Esophagus muscularis mucosa (tissue), 4 donors: ENCODE data around the gene MICAL3. TPM values are rescaled to one million over a fixed set of nuclear protein-coding genes. Genes with fewer than 3 reads are reported as not detected.

Experiments used
- DNase-seq: peaks from one replicate; pipeline ENCODE4 v3.0.0-alpha.2; 2017; ENCODE audit errors: extremely low spot score
- H3K27ac ChIP-seq, 4 donors: fragments of 200-600 bp; sonication (generic); replicated peaks in 1 of 4; 1 replicate in 3 of 4; 2 replicates in 1 of 4; pipeline ENCODE4 v1.5.1; 2016 to 2019; ENCODE audit warnings: mild to moderate bottlenecking in 1 of 4
- H3K27me3 ChIP-seq, 4 donors: fragments of 200-600 bp; sonication (generic); one replicate each; pipeline versions ENCODE4 v1.5.1 to v1.6.0; 2016 to 2019
- H3K36me3 ChIP-seq, 4 donors: fragments of 200-600 bp; sonication (generic); one replicate each; pipeline ENCODE4 v1.5.1; 2016 to 2019
- H3K4me1 ChIP-seq, 4 donors: fragments of 200-600 bp; sonication (generic); one replicate each; pipeline ENCODE4 v1.5.1; 2016 to 2019
- H3K4me3 ChIP-seq, 4 donors: fragments of 200-600 bp; sonication (generic); 1 replicate in 2 of 4; 2 replicates in 2 of 4; pipeline ENCODE4 v1.5.1; 2016 to 2019; ENCODE audit warnings: mild to moderate bottlenecking in 4 of 4, moderate library complexity in 1 of 4
- H3K9me3 ChIP-seq, 4 donors: fragments of 200-600 bp; sonication (generic); 1 replicate in 3 of 4; 2 replicates in 1 of 4; pipeline ENCODE4 v1.5.1; 2016 to 2019
- CTCF ChIP-seq, 3 experiments: fragments of 200-600 bp in 2 of 3; fragments of 450-650 bp in 1 of 3; sonication (generic) in 2 of 3; IDR thresholded peaks; one replicate each; pipeline ENCODE4 v1.5.1; 2017 to 2019; ENCODE audit warnings: antibody characterized with exemption in 3 of 3, mild to moderate bottlenecking in 2 of 3, moderate library complexity in 1 of 3
- EP300 ChIP-seq: sonication (generic); formaldehyde crosslinking; IDR thresholded peaks from one replicate; pipeline ENCODE4 v1.6.1; 2017; ENCODE audit warnings: antibody characterized with exemption
- POLR2A ChIP-seq: fragments of 450-650 bp; IDR thresholded peaks from one replicate; pipeline ENCODE4 v1.6.1; 2017; ENCODE audit warnings: antibody characterized with exemption, moderate library complexity, mild to moderate bottlenecking, low read depth
- POLR2AphosphoS5 ChIP-seq, 2 donors: sonication (generic); formaldehyde crosslinking; IDR thresholded peaks; one replicate each; pipeline ENCODE4 v1.6.1; 2017; ENCODE audit warnings: antibody characterized with exemption in 2 of 2
- WGBS: methylation state at CpG from one replicate; pipeline ENCODE4 v1.1.5; 2018; 5-methylcytosine and 5-hydroxymethylcytosine counted together
- intact Hi-C: fragments of 100-400 bp; cut with DNase I; formaldehyde crosslinking; loops from one replicate; pipeline ENCODE4 v1.15.1; 2023
- total RNA-seq, 4 donors: library from RNA; depleted of rRNA; stranded (reverse); fragments of >200 nt; gene quantifications; one replicate each; pipeline versions ENCODE4 v1.1.0 to v1.2.1, GENCODE V29; 2016

Gene MICAL3
- total RNA-seq, 4 donors from 2014 or later = 35.1 to 91.8 (median 67.8) TPM

- intact Hi-C loops = no loop called here
- no peaks in the 10 kb centered on the region for H3K9me3 ChIP-seq
These were observed 135.5 kb downstream of the MICAL3 start for GRCh38 chr22:17888855-17889254.

GRCh38 chr22:17888439-17888838 lies 135.9 kb downstream of the MICAL3 start:
- peak overlapping the region in 1 of 4 donors; percentile 82 for H3K27ac ChIP-seq
- H3K27me3 ChIP-seq = no peaks in the 10 kb centered on the region
- H3K4me3 ChIP-seq = no peak overlapping the region
- peaks cover 10 to 67% (median 55%) of the 10 kb centered on the region in 4 donors for H3K36me3 ChIP-seq
- no peaks in the 10 kb centered on the region for H3K9me3 ChIP-seq
- no peak for DNase-seq
- intact Hi-C loops = no loop called here
- 90% methylated on average over 12 of the region's 12 CpGs for WGBS
- no peak for TF ChIP-seq EP300
- TF ChIP-seq POLR2AphosphoS5 (IDR thresholded peaks at IDR 0.05) = no peak
- no peak for TF ChIP-seq CTCF (IDR thresholded peaks at IDR 0.05)
- no peak for TF ChIP-seq POLR2A
- H3K4me1 ChIP-seq = peaks cover 28 to 42% (median 35%) of the 10 kb centered on the region in 4 donors

More at GRCh38 chr22:17888855-17889254, 135.5 kb downstream of the MICAL3 start:
- TF ChIP-seq CTCF (IDR thresholded peaks at IDR 0.05) = peak in 2 of 3 experiments; percentile 22 to 27
- TF ChIP-seq POLR2A = no peak
- peak overlapping the region in 3 of 4 donors; percentile 77 to 82 (median 78) for H3K27ac ChIP-seq
- H3K4me3 ChIP-seq = no peak overlapping the region
- peaks cover 10 to 67% (median 58%) of the 10 kb centered on the region in 4 donors for H3K36me3 ChIP-seq
- WGBS = 59% methylated on average over 7 of the region's 7 CpGs
- H3K4me1 ChIP-seq = peaks cover 28 to 40% (median 33%) of the 10 kb centered on the region in 4 donors
- no peak for DNase-seq
- H3K27me3 ChIP-seq = no peaks in the 10 kb centered on the region

- H3K27me3 ChIP-seq = no peaks in the 10 kb centered on the region
- H3K4me1 ChIP-seq = peaks cover 5 to 18% (median 11%) of the 10 kb centered on the region in 4 donors
- H3K4me3 ChIP-seq = no peak overlapping the region
- no peak for DNase-seq
- 86% methylated on average over 8 of the region's 8 CpGs for WGBS
- peaks cover 25 to 93% (median 80%) of the 10 kb centered on the region in 4 donors for H3K36me3 ChIP-seq
- intact Hi-C loops = no loop called here
- no peak for TF ChIP-seq EP300
- no peak for TF ChIP-seq POLR2AphosphoS5 (IDR thresholded peaks at IDR 0.05)
- TF ChIP-seq POLR2A = no peak
- no peak for TF ChIP-seq CTCF (IDR thresholded peaks at IDR 0.05)
- no peak overlapping the region for H3K27ac ChIP-seq
- H3K9me3 ChIP-seq = no peaks in the 10 kb centered on the region
These were observed 139.5 kb downstream of the MICAL3 start for GRCh38 chr22:17884893-17885292.

- peaks cover 25 to 100% (median 86%) of the 10 kb centered on the region in 4 donors for H3K36me3 ChIP-seq
- H3K27me3 ChIP-seq = no peaks in the 10 kb centered on the region
- DNase-seq = no peak
- no peak overlapping the region for H3K4me3 ChIP-seq
- intact Hi-C loops = no loop called here
- peak overlapping the region in 1 of 4 donors; percentile 12 for H3K27ac ChIP-seq
- TF ChIP-seq CTCF (IDR thresholded peaks at IDR 0.05) = no peak
- TF ChIP-seq POLR2A = no peak
- no peak for TF ChIP-seq EP300
- no peak for TF ChIP-seq POLR2AphosphoS5 (IDR thresholded peaks at IDR 0.05)
- H3K4me1 ChIP-seq = peaks cover 0 to 14% (median 8%) of the 10 kb centered on the region in 4 donors
- H3K9me3 ChIP-seq = no peaks in the 10 kb centered on the region
- WGBS = 78% methylated on average over 6 of the region's 6 CpGs
These were observed 140.3 kb downstream of the MICAL3 start for GRCh38 chr22:17884084-17884483.

GRCh38 chr22:17883356-17883755 lies 141.0 kb downstream of the MICAL3 start:
- H3K9me3 ChIP-seq = no peaks in the 10 kb centered on the region
- peaks cover 25 to 100% (median 86%) of the 10 kb centered on the region in 4 donors for H3K36me3 ChIP-seq
- H3K4me1 ChIP-seq = peaks cover 0 to 14% (median 8%) of the 10 kb centered on the region in 4 donors
- no peaks in the 10 kb centered on the region for H3K27me3 ChIP-seq
- no peak overlapping the region for H3K4me3 ChIP-seq
- TF ChIP-seq POLR2AphosphoS5 (IDR thresholded peaks at IDR 0.05) (no peak), CTCF (IDR thresholded peaks at IDR 0.05) (no peak), EP300 (no peak), POLR2A (no peak)
- WGBS = 86% methylated on average over 9 of the region's 9 CpGs
- H3K27ac ChIP-seq = peak overlapping the region in 1 of 4 donors; percentile 12
- intact Hi-C loops = no loop called here
- no peak for DNase-seq
